Panc1 (cell line): ENCODE results near the gene MEIOSIN. TPM values are rescaled to one million over a fixed set of nuclear protein-coding genes. Genes with fewer than 3 reads are reported as not detected.

ENCODE experiments used
- ATAC-seq: fragments of 200-7000 bp; cut with Tn5 transposase; 2 replicates; pipeline ENCODE4 v1.9.1; 2020; ENCODE audit warnings: mild to moderate bottlenecking, moderate library complexity
- BruUV-seq: library from RNA; stranded (reverse); fragments of 400-500 nt; replicated peaks from 2 replicates; lab custom pipeline; 2021; lab: Mats Ljungman, UMichigan
- CTCF ChIA-PET: fragments of 300-600 bp; sonication (Branson Sonifier 250); formaldehyde crosslinking; loops from one replicate; lab custom pipeline; 2022; ENCODE audit warnings: antibody characterized with exemption; lab: Charles Lee
- POLR2A ChIA-PET: fragments of 300-600 bp; sonication (Branson Sonifier 250); formaldehyde crosslinking; loops from one replicate; lab custom pipeline; 2022; ENCODE audit warnings: antibody characterized with exemption; lab: Charles Lee
- DNase-seq: peaks from one replicate; pipeline ENCODE4 v3.0.0-alpha.2; 2010; ENCODE audit warnings: low read depth, low spot score
- H3K27ac ChIP-seq: 2 replicates; pipeline ENCODE4 v1.5.1; 2011; ENCODE audit warnings: mild to moderate bottlenecking, low read length, inconsistent platforms
- H3K27me3 ChIP-seq: fragments of 200-500 bp; sonication (Bioruptor generic); 2 replicates; pipeline ENCODE4 v1.6.0; 2014; ENCODE audit warnings: low read length, inconsistent platforms; ENCODE audit not compliant: control insufficient read depth, insufficient read depth
- H3K36me3 ChIP-seq: fragments of 200-500 bp; sonication (Bioruptor generic); 2 replicates; pipeline ENCODE4 v1.5.1; 2014; ENCODE audit warnings: inconsistent platforms, mild to moderate bottlenecking, low read length, moderate library complexity; ENCODE audit not compliant: control insufficient read depth, insufficient read depth
- H3K4me1 ChIP-seq: 2 replicates; pipeline ENCODE4 v1.5.1; 2011; ENCODE audit warnings: inconsistent platforms, mild to moderate bottlenecking, low read length, moderate library complexity; ENCODE audit not compliant: control insufficient read depth, insufficient read depth
- H3K4me3 ChIP-seq, 2 experiments: 2 replicates each; pipeline ENCODE4 v1.5.1; 2011 to 2012; ENCODE audit warnings: low read depth in 2 of 2, low read length in 2 of 2, mild to moderate bottlenecking in 2 of 2, inconsistent platforms in 1 of 2, moderate library complexity in 1 of 2
- H3K9me3 ChIP-seq: fragments of 200-500 bp; sonication (Bioruptor generic); 2 replicates; pipeline ENCODE4 v1.5.1; 2014; ENCODE audit warnings: low read depth, mild to moderate bottlenecking, inconsistent platforms, low read length, moderate library complexity; ENCODE audit not compliant: control insufficient read depth, insufficient read depth
- CTCF ChIP-seq: fragments of 450-650 bp; IDR thresholded peaks from 2 replicates; pipeline ENCODE4 v1.5.1; 2017; ENCODE audit warnings: mild to moderate bottlenecking
- POLR2AphosphoS5 ChIP-seq: IDR thresholded peaks from 2 replicates; pipeline ENCODE4 v1.6.1; 2012; ENCODE audit warnings: mild to moderate bottlenecking, low read depth, low read length, moderate library complexity
- REST ChIP-seq, 2 experiments: IDR thresholded peaks; 2 replicates each; pipeline ENCODE4 v1.6.1; 2011 to 2012; ENCODE audit warnings: low read depth in 2 of 2, control low read depth in 1 of 2, low read length in 1 of 2, mild to moderate bottlenecking in 1 of 2, moderate library complexity in 1 of 2; ENCODE audit not compliant: insufficient read depth in 1 of 2
- SIN3A ChIP-seq: IDR thresholded peaks from 2 replicates; pipeline ENCODE4 v1.6.1; 2012; ENCODE audit warnings: low read depth, mild to moderate bottlenecking, low read length, moderate library complexity, borderline replicate concordance; ENCODE audit not compliant: insufficient read depth
- TCF7L2 ChIP-seq: IDR thresholded peaks from 2 replicates; pipeline ENCODE4 v1.6.1; 2011; ENCODE audit warnings: mild to moderate bottlenecking, low read depth, low read length, inconsistent platforms
- in situ Hi-C: cut with HindIII; loops from 2 replicates; pipeline ENCODE4 v1.10.0; 2016; ENCODE audit warnings: low sequenced_read_pairs, low pct_unique_long_range_greater_than_20kb
- intact Hi-C: fragments of 100-400 bp; cut with micrococcal nuclease; formaldehyde crosslinking; loops from one replicate; pipeline ENCODE4 v1.10.0; 2022; ENCODE audit not compliant: unreplicated experiment
- total RNA-seq: library from RNA; stranded (reverse); gene quantifications from one replicate; pipeline ENCODE4 v1.2.1, GENCODE V29; 2021; ENCODE audit not compliant: unreplicated experiment

MEIOSIN gene
- total RNA-seq, 1 experiment from 2014 or later = not detected

GRCh38 chr19:45739498-45740439 is 6.5 kb downstream of the MEIOSIN start:
- ChIA-PET POLR2A (no interaction called here), CTCF (interaction anchor here (0.5 to 0.6 kb wide), 2 partner anchors 43 to 115 kb away, joined by 4 to 5 read pairs; partner anchors contain the start of gene DMPK)
- Histone ChIP-seq H3K4me1 (no peaks in the 10 kb centered on the region), H3K4me3 (no peak overlapping the region), H3K36me3 (no peaks in the 10 kb centered on the region), H3K9me3 (no peaks in the 10 kb centered on the region), H3K27me3 (no peaks in the 10 kb centered on the region), H3K27ac (no peak overlapping the region)
- in situ Hi-C loops = no loop called here
- no peak for DNase-seq
- ATAC-seq = no peak
- intact Hi-C loops = no loop called here
- TF ChIP-seq CTCF = no peak
- TF ChIP-seq REST (IDR thresholded peaks at IDR 0.05; ENCODE audit: insufficient read depth in 1 of 2, low read depth in 2 of 2, low read length in 1 of 2) = no peak
- no peak for TF ChIP-seq SIN3A
- TF ChIP-seq POLR2AphosphoS5 = no peak
- no TSS peak for BruUV-seq

DNA sequence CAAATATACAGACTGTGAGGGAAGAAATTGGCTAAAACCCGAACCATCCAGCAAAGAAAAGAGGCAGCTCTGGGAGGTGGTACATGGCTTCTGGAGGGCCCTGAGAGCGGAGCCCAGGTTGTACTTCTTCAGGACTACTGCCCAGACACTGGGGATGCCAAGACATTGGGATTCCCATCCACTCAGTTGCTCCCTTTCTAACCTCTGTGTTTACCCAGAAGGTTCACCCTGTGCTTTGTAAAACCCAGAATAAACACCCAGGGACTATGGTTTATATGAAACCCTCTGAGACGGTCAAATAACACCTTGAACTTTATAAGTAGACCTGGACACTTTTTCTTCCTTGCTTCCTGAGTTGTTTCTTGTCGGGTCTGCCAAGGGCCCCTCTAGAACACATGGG is 9.7 kb downstream of the MEIOSIN start:
- POLR2A ChIA-PET = no interaction called here
- Histone ChIP-seq H3K4me1 (no peaks in the 10 kb centered on the region), H3K27ac (no peak overlapping the region), H3K27me3 (no peaks in the 10 kb centered on the region), H3K36me3 (no peaks in the 10 kb centered on the region), H3K9me3 (no peaks in the 10 kb centered on the region), H3K4me3 (no peak overlapping the region)
- no TSS peak for BruUV-seq
- ATAC-seq (peak; percentile 38; the same call in 1 of the 2 replicates), DNase-seq (no peak)
- intact Hi-C loops (no loop called here), in situ Hi-C loops (no loop called here)
- no peak for TF ChIP-seq POLR2AphosphoS5
- no peak for TF ChIP-seq TCF7L2
- no peak for TF ChIP-seq SIN3A
- CTCF ChIA-PET = no interaction called here

DNA sequence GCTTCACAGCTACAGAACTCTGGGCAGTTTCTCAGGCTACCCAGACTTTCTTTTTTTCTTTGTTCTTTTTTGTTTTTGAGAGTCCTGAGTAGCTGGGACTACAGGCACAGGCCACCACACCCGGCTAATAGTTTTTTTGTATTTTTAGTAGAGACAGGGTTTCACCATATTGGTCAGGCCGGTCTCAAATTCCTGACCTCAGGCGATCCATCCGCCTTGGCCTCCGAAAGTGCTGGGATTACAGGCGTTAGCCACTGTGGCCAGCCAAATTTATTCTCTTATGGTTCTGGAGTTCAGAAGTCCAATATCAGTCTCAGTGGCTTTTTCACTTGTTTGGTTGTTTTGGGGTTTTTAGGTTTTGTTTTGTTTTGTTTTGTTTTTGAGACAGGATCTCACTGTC is 12.4 kb downstream of the MEIOSIN start:
- ChIA-PET CTCF (interaction anchor here (0.7 kb wide), 1 partner anchor 15 kb away, joined by 3 read pairs; no protein-coding TSS in a partner anchor), POLR2A (no interaction called here)
- TF ChIP-seq REST (IDR thresholded peaks at IDR 0.05; ENCODE audit: insufficient read depth in 1 of 2, low read depth in 2 of 2, low read length in 1 of 2) (no peak), SIN3A (no peak), POLR2AphosphoS5 (no peak), CTCF (no peak)
- in situ Hi-C loops = no loop called here
- Histone ChIP-seq H3K4me3 (no peak overlapping the region), H3K27ac (no peak overlapping the region), H3K27me3 (no peaks in the 10 kb centered on the region), H3K4me1 (no peaks in the 10 kb centered on the region), H3K36me3 (no peaks in the 10 kb centered on the region), H3K9me3 (no peaks in the 10 kb centered on the region)
- DNase-seq (no peak), ATAC-seq (no peak)
- intact Hi-C loops = no loop called here
- BruUV-seq = no TSS peak
